ENCODE results near the gene C1QTNF4.
"Not testable (repeated sequence)": the region's sequence is repeated elsewhere in the genome, so short reads cannot be mapped to it uniquely, and the experiment has no call there.

C1QTNF4 gene

GRCh38 chr11:47593934-47594855, at the start of gene C1QTNF4:
Gene C1QTNF4, minus strand, starts transcription at chr11:47594411. Its CDS starts 3,601 bp downstream, at chr11:47590810.
- DNase-seq (ENCODE audit: low read depth), result no peak

GRCh38 chr11:47642099-47642855, 48.1 kb upstream of the C1QTNF4 start, which contains the start of gene MTCH2:
Gene MTCH2, minus strand, starts transcription at chr11:47642559. Its CDS starts 94 bp downstream, at chr11:47642465.
- peak; percentile 93 for DNase-seq (ENCODE audit: low read depth)

GRCh38 chr11:47641600-47642098, 47.4 kb upstream of the C1QTNF4 start:
- no peak for DNase-seq (ENCODE audit: low read depth)

GRCh38 chr11:47640506-47640905, 46.3 kb upstream of the C1QTNF4 start:
- DNase-seq (ENCODE audit: low read depth), result peak; percentile 11

- not testable (repeated sequence) for DNase-seq (ENCODE audit: low read depth)
Observed at GRCh38 chr11:47636331-47636730, 42.1 kb upstream of the C1QTNF4 start.

GRCh38 chr11:47631473-47631872, 37.3 kb upstream of the C1QTNF4 start:
- no peak for DNase-seq (ENCODE audit: low read depth)

GRCh38 chr11:47628026-47628425, 33.8 kb upstream of the C1QTNF4 start:
- DNase-seq (ENCODE audit: low read depth), result no peak

GRCh38 chr11:47626234-47626633, 32.0 kb upstream of the C1QTNF4 start:
- no peak for DNase-seq (ENCODE audit: low read depth)

- no peak for DNase-seq (ENCODE audit: low read depth)
Observed at GRCh38 chr11:47620836-47621378, 26.7 kb upstream of the C1QTNF4 start.

GRCh38 chr11:47617417-47617809, 23.2 kb upstream of the C1QTNF4 start:
- peak; percentile 28 for DNase-seq (ENCODE audit: low read depth)

GRCh38 chr11:47616726-47617416, 22.7 kb upstream of the C1QTNF4 start:
- peak; percentile 61 for DNase-seq (ENCODE audit: low read depth)

- DNase-seq (ENCODE audit: low read depth), result no peak
Observed at GRCh38 chr11:47615249-47615648, 21.0 kb upstream of the C1QTNF4 start.

GRCh38 chr11:47611348-47611794, 17.2 kb upstream of the C1QTNF4 start:
- DNase-seq (ENCODE audit: low read depth), result no peak

- DNase-seq (ENCODE audit: low read depth), result no peak
Observed at GRCh38 chr11:47609675-47610074, 15.5 kb upstream of the C1QTNF4 start.

GRCh38 chr11:47607380-47607779, 13.2 kb upstream of the C1QTNF4 start:
- DNase-seq (ENCODE audit: low read depth), result peak; percentile 83

GRCh38 chr11:47606731-47607130, 12.5 kb upstream of the C1QTNF4 start:
- no peak for DNase-seq (ENCODE audit: low read depth)

GRCh38 chr11:47605921-47606320, 11.7 kb upstream of the C1QTNF4 start:
- no peak for DNase-seq (ENCODE audit: low read depth)

GRCh38 chr11:47603295-47603694, 9.1 kb upstream of the C1QTNF4 start:
- DNase-seq (ENCODE audit: low read depth), result no peak

- no peak for DNase-seq (ENCODE audit: low read depth)
Observed at GRCh38 chr11:47599902-47600301, 5.7 kb upstream of the C1QTNF4 start.

- DNase-seq (ENCODE audit: low read depth), result no peak
Observed at GRCh38 chr11:47595967-47596366, 1.8 kb upstream of the C1QTNF4 start.

GRCh38 chr11:47595029-47595428, 818 bp upstream of the C1QTNF4 start:
- DNase-seq (ENCODE audit: low read depth), result no peak

GRCh38 chr11:47593492-47593933, 698 bp downstream of the C1QTNF4 start:
- DNase-seq (ENCODE audit: low read depth), result no peak

Data from GM04504 (cell line).